Adipocyte (in vitro differentiated cells): Measurements from ENCODE around the gene AKT2.

Experiments
- DNase-seq: peaks from one replicate; pipeline ENCODE4 v3.0.0-alpha.2; 2015; ENCODE audit warnings: low read depth
- H3K27me3 ChIP-seq: replicated peaks from 2 replicates; pipeline ENCODE4 v1.7.0; 2013; ENCODE audit warnings: mild to moderate bottlenecking, low read length, moderate library complexity; ENCODE audit not compliant: control insufficient read depth, insufficient read depth
- H3K36me3 ChIP-seq: 2 replicates; pipeline ENCODE4 v1.7.0; 2013; ENCODE audit warnings: low read length, mild to moderate bottlenecking, moderate library complexity; ENCODE audit not compliant: control insufficient read depth, insufficient read depth, severe bottlenecking
- H3K4me1 ChIP-seq: 2 replicates; pipeline ENCODE4 v1.7.0; 2013; ENCODE audit warnings: mild to moderate bottlenecking, low read length, moderate library complexity; ENCODE audit not compliant: control insufficient read depth, insufficient read depth
- H3K4me3 ChIP-seq: 2 replicates; pipeline ENCODE4 v1.7.0; 2013; ENCODE audit warnings: mild to moderate bottlenecking, low read length, moderate library complexity
- H3K9ac ChIP-seq: 2 replicates; pipeline ENCODE4 v1.7.0; 2013; ENCODE audit warnings: mild to moderate bottlenecking, low read length, moderate library complexity
- H3K9me3 ChIP-seq: 2 replicates; pipeline ENCODE4 v1.7.0; 2013; ENCODE audit warnings: mild to moderate bottlenecking, low read length, moderate library complexity; ENCODE audit not compliant: control insufficient read depth

AKT2 gene

DNA sequence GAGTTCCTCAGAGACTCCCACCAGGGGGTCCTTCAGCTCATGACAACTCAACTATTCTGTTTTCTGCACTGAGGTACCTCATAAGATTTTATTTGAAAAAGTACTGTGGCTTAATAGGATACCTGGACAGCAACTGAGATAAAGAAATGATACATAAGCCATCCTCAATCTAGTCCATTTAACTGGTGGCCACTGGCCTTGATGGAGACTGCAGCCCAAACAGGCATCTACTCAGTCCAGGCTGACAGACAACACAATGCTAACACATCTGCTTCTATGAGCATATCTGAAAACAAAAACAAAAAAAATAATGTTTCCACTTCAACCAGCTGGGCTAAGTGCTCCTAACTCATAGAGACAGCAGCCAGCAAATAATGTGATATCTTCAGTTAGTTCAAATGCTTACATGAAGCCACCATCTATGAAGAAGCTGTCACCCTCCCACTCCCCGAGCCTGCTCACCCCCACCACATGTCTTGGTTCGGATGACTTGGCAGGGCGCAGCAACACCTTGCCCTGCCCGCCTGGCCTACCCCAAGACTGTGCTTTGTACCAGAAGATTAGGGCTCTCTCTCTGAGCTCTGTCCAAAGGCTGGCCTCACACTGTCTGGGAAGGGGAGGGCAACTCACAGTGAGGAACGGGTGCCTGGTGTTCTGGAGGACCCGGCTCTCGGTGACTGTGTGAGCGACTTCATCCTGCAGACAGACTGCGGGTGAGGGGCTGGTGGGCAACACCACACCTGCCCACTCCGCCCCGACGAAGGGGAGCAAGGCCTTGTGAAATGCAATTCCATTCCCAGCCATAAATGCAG is 45.5 kb downstream of the AKT2 start:
- peaks cover 23% of the 10 kb centered on the region for H3K4me1 ChIP-seq
- no peak overlapping the region for H3K4me3 ChIP-seq
- H3K27me3 ChIP-seq, result no peaks in the 10 kb centered on the region
- DNase-seq, result no peak
- H3K9ac ChIP-seq, result no peak overlapping the region
- peaks cover 68% of the 10 kb centered on the region for H3K36me3 ChIP-seq
- no peaks in the 10 kb centered on the region for H3K9me3 ChIP-seq

- DNase-seq, result no peak
- Histone ChIP-seq H3K9ac (no peak overlapping the region), H3K4me1 (peaks cover 20% of the 10 kb centered on the region), H3K9me3 (no peaks in the 10 kb centered on the region), H3K4me3 (no peak overlapping the region), H3K36me3 (peaks cover 71% of the 10 kb centered on the region), H3K27me3 (no peaks in the 10 kb centered on the region)
Measured at GRCh38 chr19:40238775-40239174, 46.4 kb downstream of the AKT2 start.

DNA sequence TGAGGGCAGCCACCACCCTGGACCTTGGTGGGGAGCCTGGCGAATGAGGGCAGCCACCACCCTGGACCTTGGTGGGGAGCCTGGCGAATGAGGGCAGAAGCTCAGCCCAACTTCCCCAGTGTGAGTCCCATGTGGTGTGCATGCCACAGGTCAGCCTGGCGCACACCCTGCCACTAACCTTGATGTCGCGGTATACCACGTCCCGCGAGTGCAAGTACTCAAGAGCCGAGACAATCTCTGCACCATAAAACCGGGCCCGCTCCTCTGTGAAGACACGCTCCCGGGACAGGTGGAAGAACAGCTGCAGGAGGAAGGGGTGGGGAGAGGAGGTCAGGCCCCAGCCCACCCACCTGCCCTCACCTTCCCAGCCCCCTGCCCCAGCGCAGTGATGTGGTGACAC is 47.4 kb downstream of the AKT2 start:
- Histone ChIP-seq H3K27me3 (no peaks in the 10 kb centered on the region), H3K4me1 (peaks cover 14% of the 10 kb centered on the region), H3K36me3 (peaks cover 78% of the 10 kb centered on the region), H3K9me3 (no peaks in the 10 kb centered on the region), H3K9ac (no peak overlapping the region), H3K4me3 (no peak overlapping the region)
- DNase-seq, result no peak

DNA sequence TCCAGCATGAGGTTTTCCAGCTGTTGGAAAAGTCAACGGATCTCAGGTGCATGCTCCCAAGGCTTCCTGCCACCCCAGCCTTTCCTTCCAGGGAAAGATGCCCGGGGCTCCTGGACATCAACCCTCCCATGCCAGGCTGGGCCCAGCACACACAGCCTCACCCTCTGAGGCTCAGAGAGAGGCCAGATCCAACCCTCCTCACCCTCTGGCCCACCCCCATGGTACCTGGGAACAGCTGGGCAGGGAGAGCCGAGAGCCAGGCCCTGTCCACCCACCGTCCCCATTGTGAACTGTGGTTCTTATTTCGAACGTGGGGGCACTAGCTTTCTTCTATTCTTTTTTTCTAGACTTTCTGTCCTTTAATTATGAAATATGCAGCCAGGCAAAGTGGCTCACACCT is 48.8 kb downstream of the AKT2 start:
- Histone ChIP-seq H3K9me3 (no peaks in the 10 kb centered on the region), H3K4me3 (no peak overlapping the region)

GRCh38 chr19:40236026-40236355 is 49.2 kb downstream of the AKT2 start:
- Histone ChIP-seq H3K36me3 (peaks cover 71% of the 10 kb centered on the region), H3K9me3 (no peaks in the 10 kb centered on the region)

More for the DNA sequence above, 48.8 kb downstream of the AKT2 start:
- peaks cover 75% of the 10 kb centered on the region for H3K36me3 ChIP-seq
- no peaks in the 10 kb centered on the region for H3K27me3 ChIP-seq
- H3K4me1 ChIP-seq, result peaks cover 12% of the 10 kb centered on the region
- no peak overlapping the region for H3K9ac ChIP-seq
- DNase-seq, result no peak

DNA sequence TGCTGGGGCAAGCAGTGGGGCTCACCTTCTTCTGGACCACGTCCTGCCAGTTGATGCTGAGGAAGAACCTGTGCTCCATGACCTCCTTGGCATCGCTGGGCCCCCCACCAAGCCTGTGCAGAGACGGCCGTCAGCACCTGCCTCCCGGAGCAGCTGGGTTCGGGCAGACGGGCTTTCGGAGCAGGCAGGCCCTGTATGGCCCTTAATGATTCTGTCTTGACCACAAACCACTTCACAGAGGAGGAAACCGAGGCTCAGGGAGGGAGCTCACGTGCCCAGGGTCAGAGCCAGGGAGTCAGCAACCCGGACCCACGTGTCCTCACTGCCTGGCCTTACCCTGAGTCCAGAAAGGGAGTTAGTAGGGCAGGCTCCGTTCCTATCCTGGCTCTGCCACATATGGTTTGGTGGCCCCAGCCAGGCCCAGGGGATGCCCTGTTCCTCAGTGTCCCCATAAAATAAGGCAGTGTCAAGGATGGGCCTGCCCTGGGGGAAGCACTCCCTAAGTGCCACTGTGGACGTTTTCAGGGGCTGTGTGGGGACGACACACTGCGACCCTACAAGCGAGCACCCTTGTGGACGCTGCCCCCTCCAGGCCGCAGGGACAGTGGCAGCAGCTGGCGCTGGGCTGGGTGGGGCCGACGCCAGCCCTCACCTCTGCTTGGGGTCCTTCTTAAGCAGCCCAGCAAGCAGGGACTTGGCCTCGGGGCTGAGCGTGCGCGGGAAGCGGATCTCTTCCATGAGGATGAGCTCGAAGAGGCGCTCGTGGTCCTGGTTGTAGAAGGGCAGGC is 49.7 kb downstream of the AKT2 start:
- H3K4me1 ChIP-seq, result peaks cover 21% of the 10 kb centered on the region

More at GRCh38 chr19:40236026-40236355, 49.2 kb downstream of the AKT2 start:
- Histone ChIP-seq H3K27me3 (no peaks in the 10 kb centered on the region), H3K9ac (no peak overlapping the region), H3K4me1 (peaks cover 15% of the 10 kb centered on the region), H3K4me3 (no peak overlapping the region)
- no peak for DNase-seq

DNA sequence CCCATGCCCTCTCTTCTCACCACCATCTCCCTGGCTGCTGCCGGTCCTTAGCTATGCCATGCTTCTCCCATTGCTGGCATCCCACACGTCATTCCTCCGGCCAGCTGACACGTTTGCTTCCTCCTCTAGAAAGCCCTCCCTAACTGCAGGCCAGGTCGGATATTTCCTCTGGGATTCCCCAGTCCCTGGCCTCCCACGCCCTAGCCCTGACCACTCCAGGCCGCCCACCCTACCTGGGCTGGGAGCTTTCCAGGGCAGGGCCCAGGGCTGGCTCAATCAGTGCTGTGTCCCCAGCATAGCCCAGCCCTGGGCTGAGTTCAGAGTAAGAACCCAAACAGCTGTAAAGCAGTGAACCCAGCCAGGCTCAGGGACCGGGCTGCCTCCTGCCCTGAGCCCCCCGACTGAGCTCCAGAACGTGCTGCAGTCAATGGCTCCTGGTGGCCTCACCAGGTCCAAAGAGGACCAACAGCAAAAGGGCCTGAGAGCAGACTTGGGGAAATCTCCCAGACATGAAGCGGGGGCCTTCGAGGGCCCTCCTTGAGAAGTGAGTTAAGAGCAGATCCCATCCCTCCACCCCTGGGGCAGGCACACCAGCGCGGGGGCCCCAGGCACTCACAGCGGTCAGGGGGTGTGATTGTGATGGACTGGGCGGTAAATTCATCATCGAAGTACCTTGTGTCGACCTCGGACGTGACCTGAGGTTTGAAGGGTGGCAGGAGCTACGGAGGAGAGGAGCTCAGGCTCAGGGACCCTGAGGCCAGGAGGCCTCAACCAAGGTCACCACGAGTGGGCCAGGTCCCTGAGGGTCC is 50.5 kb downstream of the AKT2 start:
- H3K9me3 ChIP-seq, result no peaks in the 10 kb centered on the region
- H3K4me3 ChIP-seq, result no peak overlapping the region
- H3K36me3 ChIP-seq, result peaks cover 58% of the 10 kb centered on the region
- H3K27me3 ChIP-seq, result no peaks in the 10 kb centered on the region
- no peak overlapping the region for H3K9ac ChIP-seq
- no peak for DNase-seq
- H3K4me1 ChIP-seq, result peaks cover 29% of the 10 kb centered on the region

More for the DNA sequence above, 49.7 kb downstream of the AKT2 start:
- H3K27me3 ChIP-seq, result no peaks in the 10 kb centered on the region
- no peak for DNase-seq
- H3K4me3 ChIP-seq, result no peak overlapping the region
- no peaks in the 10 kb centered on the region for H3K9me3 ChIP-seq
- H3K9ac ChIP-seq, result no peak overlapping the region
- peaks cover 66% of the 10 kb centered on the region for H3K36me3 ChIP-seq

DNA sequence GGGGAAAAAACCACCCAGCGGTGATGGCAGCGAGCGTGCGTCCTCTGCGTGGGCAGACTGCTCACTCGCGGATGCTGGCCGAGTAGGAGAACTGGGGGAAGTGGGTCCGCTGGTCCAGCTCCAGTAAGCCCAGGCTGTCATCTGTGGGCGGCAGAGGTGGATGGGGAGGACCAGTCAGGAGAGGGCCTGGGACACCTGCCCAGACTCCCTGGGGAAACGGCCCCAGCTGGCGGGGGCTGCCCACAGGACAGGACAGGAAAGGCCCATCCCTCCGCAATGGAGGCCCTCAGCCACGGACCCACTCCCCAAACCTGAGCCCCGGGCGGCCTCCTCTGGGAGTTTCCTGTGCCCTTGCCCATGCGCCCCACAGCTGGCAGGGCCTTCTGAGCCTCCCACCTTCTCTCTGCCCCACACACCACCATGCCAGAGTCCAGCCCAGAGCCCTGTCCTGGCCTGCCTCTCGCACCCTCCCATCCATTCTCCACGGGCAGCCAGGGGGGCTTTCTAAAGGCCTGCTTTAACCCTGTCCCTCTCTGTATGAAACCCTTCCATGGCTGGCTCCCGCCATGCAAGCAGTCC is 51.2 kb downstream of the AKT2 start:
- no peak for DNase-seq
- H3K9ac ChIP-seq, result no peak overlapping the region
- H3K36me3 ChIP-seq, result peaks cover 51% of the 10 kb centered on the region
- peaks cover 36% of the 10 kb centered on the region for H3K4me1 ChIP-seq
- H3K4me3 ChIP-seq, result no peak overlapping the region
- H3K9me3 ChIP-seq, result no peaks in the 10 kb centered on the region
- H3K27me3 ChIP-seq, result no peaks in the 10 kb centered on the region

DNA sequence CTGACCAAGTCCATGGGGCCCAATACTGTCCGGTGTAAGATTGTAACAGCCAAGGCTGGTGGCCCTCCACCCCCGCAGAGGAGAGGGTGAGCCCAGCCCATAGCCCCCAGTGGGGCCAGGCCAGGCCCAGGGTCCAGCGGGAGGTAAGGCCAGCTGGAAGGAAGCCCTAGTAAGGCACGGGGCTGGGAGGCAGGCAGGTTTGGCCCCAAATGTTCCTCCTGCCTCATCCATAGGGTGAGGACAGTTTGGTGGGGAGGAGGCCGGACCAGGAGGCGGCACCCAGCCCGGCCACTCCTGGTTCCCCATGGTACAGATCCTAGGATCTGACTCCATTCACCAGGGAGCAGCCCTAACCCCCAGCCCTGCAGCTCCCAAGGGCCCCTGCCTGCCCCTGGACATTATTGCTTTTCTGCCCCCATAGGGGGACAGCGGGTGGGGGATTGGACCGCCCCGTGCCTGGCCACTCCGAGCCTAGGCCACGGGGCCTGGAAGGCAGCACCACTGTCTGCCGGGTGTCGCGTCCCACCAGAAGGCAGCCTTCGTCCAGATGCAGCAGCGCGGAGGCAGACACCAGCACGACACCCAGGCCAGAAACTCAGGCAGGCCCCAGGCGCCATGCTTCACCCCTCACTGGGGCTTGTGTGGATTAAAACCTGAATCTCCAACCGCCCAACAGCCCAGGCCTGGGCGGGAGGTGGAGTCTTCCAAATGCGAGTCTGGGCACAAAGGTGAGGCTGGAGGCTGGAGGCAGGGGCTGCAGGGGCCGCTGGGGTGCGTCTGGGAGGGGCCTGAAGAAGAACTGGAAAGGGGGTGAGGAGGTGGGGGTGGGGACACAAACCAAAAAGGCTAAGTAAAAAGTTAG is 52.0 kb downstream of the AKT2 start:
- H3K4me3 ChIP-seq, result no peak overlapping the region
- peaks cover 37% of the 10 kb centered on the region for H3K4me1 ChIP-seq
- no peaks in the 10 kb centered on the region for H3K9me3 ChIP-seq
- H3K9ac ChIP-seq, result no peak overlapping the region
- DNase-seq, result no peak
- H3K36me3 ChIP-seq, result peaks cover 44% of the 10 kb centered on the region
- no peaks in the 10 kb centered on the region for H3K27me3 ChIP-seq

DNA sequence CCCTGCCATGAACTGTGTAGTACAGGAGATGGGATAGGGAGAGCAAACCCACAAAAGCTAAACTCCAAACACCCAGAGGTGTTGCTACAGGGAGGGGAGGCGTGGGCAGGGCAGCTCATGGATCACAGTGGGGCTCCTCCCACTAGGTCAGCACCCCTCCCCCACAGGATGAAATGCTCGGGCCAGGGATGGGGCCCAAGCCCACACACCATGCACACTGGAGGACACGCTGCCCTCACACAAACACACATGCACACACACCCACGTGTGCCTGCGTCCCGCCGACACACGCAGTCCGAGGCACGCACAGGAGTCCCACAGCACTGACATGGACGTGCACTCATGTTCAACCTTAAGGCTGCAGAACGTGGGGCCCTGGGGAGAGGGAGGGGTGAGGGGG is 52.7 kb downstream of the AKT2 start:
- Histone ChIP-seq H3K36me3 (peaks cover 37% of the 10 kb centered on the region), H3K4me1 (peaks cover 37% of the 10 kb centered on the region), H3K4me3 (no peak overlapping the region), H3K9me3 (no peaks in the 10 kb centered on the region), H3K9ac (no peak overlapping the region), H3K27me3 (no peaks in the 10 kb centered on the region)
- DNase-seq, result no peak
